Stimulated activated naive B cell treated with anti-CD40 and anti-IgM and Interleukin-4, amounts not matched to agents 10 μg/mL and 1 μg/mL and 100 μg/mL, for 72 hours (primary cell): ENCODE data around the gene GIMAP5.

Experiments
- ATAC-seq, 2 donors: fragments of 150-1000 bp; cut with Tn5 transposase; replicated peaks; 2 replicates each; pipeline ENCODE4 v1.10.0; 2021; ENCODE audit warnings: moderate library complexity in 1 of 2
- DNase-seq: peaks from one replicate; pipeline ENCODE4 v3.0.0; 2021
- H3K27ac Mint-ChIP-seq: one replicate; pipeline ENCODE4 v1.8.0; 2022; ENCODE audit warnings: mild to moderate bottlenecking, mixed read lengths
- H3K27me3 Mint-ChIP-seq, 2 donors: one replicate each; pipeline ENCODE4 v1.8.0; 2022; ENCODE audit warnings: mixed read lengths in 2 of 2
- H3K36me3 Mint-ChIP-seq, 2 donors: one replicate each; pipeline ENCODE4 v1.8.0; 2022; ENCODE audit warnings: mixed read lengths in 2 of 2, mild to moderate bottlenecking in 1 of 2
- H3K4me1 Mint-ChIP-seq, 2 donors: one replicate each; pipeline ENCODE4 v1.8.0; 2022; ENCODE audit warnings: mixed read lengths in 2 of 2, mild to moderate bottlenecking in 1 of 2
- H3K4me3 Mint-ChIP-seq, 2 donors: one replicate each; pipeline ENCODE4 v1.8.0; 2022; ENCODE audit warnings: mild to moderate bottlenecking in 2 of 2, mixed read lengths in 2 of 2, moderate library complexity in 1 of 2
- H3K9me3 Mint-ChIP-seq, 2 donors: one replicate each; pipeline ENCODE4 v1.8.0; 2022; ENCODE audit warnings: mixed read lengths in 2 of 2, mild to moderate bottlenecking in 1 of 2

Gene GIMAP5

DNA sequence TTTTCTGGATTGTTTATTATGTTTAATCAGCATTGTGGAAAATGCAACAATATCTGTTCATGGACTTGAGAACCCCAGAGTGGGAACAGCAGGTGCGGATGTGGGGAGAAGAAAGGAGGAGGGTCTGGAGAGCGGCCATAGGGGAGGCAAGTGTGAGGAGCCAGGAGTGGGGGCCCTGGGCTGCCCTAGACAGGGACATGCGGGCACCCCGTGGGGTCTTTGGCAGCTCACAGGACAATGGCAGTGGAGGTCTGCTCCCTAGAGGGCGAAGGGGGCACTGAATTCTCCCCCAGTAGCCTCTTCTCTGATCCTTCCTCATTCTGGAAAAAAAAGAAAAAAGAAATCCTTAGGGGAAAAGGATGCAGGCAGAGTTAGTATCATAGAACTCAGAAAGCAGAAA is 54.1 kb downstream of the GIMAP5 start:
- no peak for ATAC-seq
- no peak for DNase-seq
- Mint-ChIP-seq H3K4me3 (no peak overlapping the region), H3K36me3 (no peaks in the 10 kb centered on the region), H3K9me3 (no peaks in the 10 kb centered on the region), H3K27ac (no peak overlapping the region), H3K27me3 (peaks cover 12 to 25% of the 10 kb centered on the region in 2 donors), H3K4me1 (peaks cover 4 to 13% of the 10 kb centered on the region in 2 donors)

DNA sequence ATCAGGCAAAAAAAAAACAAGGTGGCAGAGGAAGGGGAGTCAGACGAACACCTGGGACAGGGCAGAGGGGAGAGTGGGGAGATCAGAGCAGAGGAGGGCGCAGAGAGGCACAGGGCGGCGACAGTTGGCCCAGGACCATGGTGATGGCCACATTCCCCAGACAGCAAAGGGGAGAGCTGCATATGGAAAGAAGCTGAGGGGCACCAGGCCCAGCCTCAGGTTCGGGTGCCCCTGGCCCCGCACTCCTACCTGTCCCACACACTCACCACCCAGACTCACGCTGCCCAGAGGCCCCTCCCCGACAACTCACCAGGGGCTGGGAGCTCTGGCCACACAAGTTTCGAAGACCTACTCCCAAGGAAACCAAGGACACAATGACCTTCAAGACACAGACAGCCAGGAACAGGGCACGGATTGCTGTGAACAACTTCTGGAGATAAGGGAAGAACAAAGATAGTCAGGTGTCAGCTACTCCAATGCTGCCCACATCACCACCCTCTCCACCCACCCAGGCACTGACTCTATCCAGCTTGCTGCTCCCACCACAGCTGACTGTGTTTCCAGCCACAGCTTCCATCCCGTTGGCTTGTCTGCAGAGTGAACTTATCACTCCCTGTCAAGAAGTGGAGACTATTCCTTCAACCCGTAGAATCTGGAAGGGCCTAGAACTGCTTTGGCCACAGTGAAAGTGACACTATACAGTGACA is 54.7 kb downstream of the GIMAP5 start:
- H3K27ac Mint-ChIP-seq = no peak overlapping the region
- DNase-seq (no peak), ATAC-seq (no peak)
- no peaks in the 10 kb centered on the region for H3K36me3 Mint-ChIP-seq
- no peak overlapping the region for H3K4me3 Mint-ChIP-seq
- H3K4me1 Mint-ChIP-seq = peaks cover 4 to 12% of the 10 kb centered on the region in 2 donors
- H3K9me3 Mint-ChIP-seq = no peaks in the 10 kb centered on the region
- peaks cover 14 to 26% of the 10 kb centered on the region in 2 donors for H3K27me3 Mint-ChIP-seq
